ENCODE measurements around the gene ZMIZ2. TPM values are rescaled to one million over a fixed set of nuclear protein-coding genes. Genes with fewer than 3 reads are reported as not detected.

ZMIZ2 gene
- total RNA-seq, 1 donor from 2014 or later, result 76.8 TPM

- Histone ChIP-seq H3K9ac (ENCODE audit: low read length) (no peak overlapping the region), H3K27me3 (ENCODE audit: insufficient read depth, low read length) (no peaks in the 10 kb centered on the region), H3K9me3 (ENCODE audit: insufficient read depth, low read depth, low read length) (no peaks in the 10 kb centered on the region), H3K4me1 (ENCODE audit: insufficient read depth, low read length) (peaks cover 17% of the 10 kb centered on the region), H2AFZ (ENCODE audit: low read depth, low read length) (no peak overlapping the region), H3K79me2 (ENCODE audit: insufficient read depth, low read length) (peaks cover 74% of the 10 kb centered on the region), H3K36me3 (ENCODE audit: insufficient read depth, low read length) (peaks cover 3% of the 10 kb centered on the region), H4K20me1 (ENCODE audit: insufficient read depth, low read length) (peaks cover 83% of the 10 kb centered on the region), H3K27ac (ENCODE audit: low read depth, low read length) (no peak overlapping the region), H3K4me2 (ENCODE audit: low read length) (no peak overlapping the region), H3K4me3 (ENCODE audit: insufficient read depth, low read depth, low read length) (no peak overlapping the region)
- Mint-ChIP-seq H3K9me3 (ENCODE audit: unreplicated experiment) (no peaks in the 10 kb centered on the region), H3K27ac (ENCODE audit: unreplicated experiment) (no peak overlapping the region), H3K4me3 (ENCODE audit: unreplicated experiment) (no peak overlapping the region), H3K36me3 (ENCODE audit: low read depth, unreplicated experiment) (peaks cover 8% of the 10 kb centered on the region), H3K4me1 (ENCODE audit: low read depth, unreplicated experiment) (peaks cover 18% of the 10 kb centered on the region), H3K27me3 (ENCODE audit: low read depth, unreplicated experiment) (no peaks in the 10 kb centered on the region)
- TF ChIP-seq CTCF (IDR thresholded peaks at IDR 0.05; ENCODE audit: insufficient read depth, low read depth, low read length), result no peak
- no peak for TF ChIP-seq EZH2 (IDR thresholded peaks at IDR 0.05; ENCODE audit: insufficient read depth, low read length)
- DNase-seq (ENCODE audit: low read depth), result no peak
- no peak for FAIRE-seq
These were observed 4.2 kb downstream of the ZMIZ2 start for GRCh38 chr7:44752822-44753221.

DNA sequence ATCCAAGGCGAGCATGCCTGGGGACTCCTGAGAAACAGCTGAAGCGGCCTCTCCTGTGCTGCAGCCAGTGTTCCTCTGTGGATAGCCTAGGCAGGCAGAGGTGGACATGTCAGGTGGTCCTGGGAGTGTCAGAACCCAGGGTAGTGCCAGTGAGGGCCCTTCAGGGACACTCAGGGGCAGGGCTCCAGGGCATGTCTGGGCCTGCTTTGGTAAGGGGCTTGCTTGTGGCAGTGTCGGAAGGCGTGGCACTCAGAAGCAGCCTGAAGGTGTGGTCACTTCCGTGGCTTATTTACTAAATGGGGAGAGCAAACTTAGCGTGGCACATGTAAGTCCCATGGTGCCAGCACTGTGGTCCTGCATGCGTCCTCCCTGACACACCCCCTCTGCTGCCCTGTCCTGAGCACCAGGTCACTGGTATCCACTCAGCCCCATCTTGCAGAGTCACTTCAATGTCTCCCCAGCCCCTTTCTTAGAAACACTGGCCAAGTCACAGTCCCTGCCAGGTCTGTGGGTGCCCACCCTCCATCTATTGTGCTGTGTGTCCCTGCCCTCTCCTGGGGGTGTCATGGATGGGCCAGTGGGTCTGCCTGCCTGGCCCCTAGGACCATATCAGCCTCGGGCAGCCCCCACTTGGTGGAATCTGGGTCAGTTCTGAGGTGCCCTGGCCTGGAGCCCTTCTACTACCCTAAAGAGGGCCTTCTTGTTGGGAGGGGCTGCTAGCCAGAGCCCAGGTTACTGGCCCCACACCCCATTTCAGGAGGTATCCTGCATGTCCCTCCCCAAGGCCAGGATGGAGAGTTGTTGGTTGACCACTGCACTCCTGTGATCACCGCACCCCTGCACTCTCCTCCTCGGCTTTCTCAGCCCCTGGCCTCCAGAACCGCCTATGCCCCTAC is 6.4 kb downstream of the ZMIZ2 start:
- no peak overlapping the region for H3K4me2 ChIP-seq (ENCODE audit: low read length)
- H3K4me1 ChIP-seq (ENCODE audit: insufficient read depth, low read length), result peaks cover 7% of the 10 kb centered on the region
- peaks cover 72% of the 10 kb centered on the region for H4K20me1 ChIP-seq (ENCODE audit: insufficient read depth, low read length)
- no peak overlapping the region for H3K27ac ChIP-seq (ENCODE audit: low read depth, low read length)
- Mint-ChIP-seq H3K9me3 (ENCODE audit: unreplicated experiment) (no peaks in the 10 kb centered on the region), H3K36me3 (ENCODE audit: low read depth, unreplicated experiment) (peaks cover 8% of the 10 kb centered on the region), H3K27me3 (ENCODE audit: low read depth, unreplicated experiment) (no peaks in the 10 kb centered on the region), H3K27ac (ENCODE audit: unreplicated experiment) (no peak overlapping the region), H3K4me1 (ENCODE audit: low read depth, unreplicated experiment) (peaks cover 14% of the 10 kb centered on the region), H3K4me3 (ENCODE audit: unreplicated experiment) (no peak overlapping the region)
- no peaks in the 10 kb centered on the region for H3K9me3 ChIP-seq (ENCODE audit: insufficient read depth, low read depth, low read length)
- H3K36me3 ChIP-seq (ENCODE audit: insufficient read depth, low read length), result peaks cover 3% of the 10 kb centered on the region
- FAIRE-seq, result no peak
- peaks cover 62% of the 10 kb centered on the region for H3K79me2 ChIP-seq (ENCODE audit: insufficient read depth, low read length)
- H3K9ac ChIP-seq (ENCODE audit: low read length), result no peak overlapping the region
- no peaks in the 10 kb centered on the region for H3K27me3 ChIP-seq (ENCODE audit: insufficient read depth, low read length)
- H2AFZ ChIP-seq (ENCODE audit: low read depth, low read length), result no peak overlapping the region
- no peak for TF ChIP-seq CTCF (IDR thresholded peaks at IDR 0.05; ENCODE audit: insufficient read depth, low read depth, low read length)
- TF ChIP-seq EZH2 (IDR thresholded peaks at IDR 0.05; ENCODE audit: insufficient read depth, low read length), result no peak
- DNase-seq (ENCODE audit: low read depth), result no peak
- H3K4me3 ChIP-seq (ENCODE audit: insufficient read depth, low read depth, low read length), result no peak overlapping the region
